Stimulated activated CD8-positive, alpha-beta memory T cell treated with anti-CD3 and anti-CD28 coated beads, Interleukin-4, amount 100 ng/mL, for 24 hours (primary cell): Measurements from ENCODE around the gene CREB5.
"Not testable (repeated sequence)": the region's sequence is repeated elsewhere in the genome, so short reads cannot be mapped to it uniquely, and the experiment has no call there.

Experiments
- DNase-seq: peaks from one replicate; pipeline ENCODE4 v3.0.0-alpha.2; 2020; ENCODE audit warnings: low read depth

The CREB5 gene

GRCh38 chr7:28784171-28784902, 372.0 kb downstream of the CREB5 start:
- no peak for DNase-seq

GRCh38 chr7:28785041-28785995, 373.0 kb downstream of the CREB5 start:
- no peak for DNase-seq

- DNase-seq, result not testable (repeated sequence)
Measured at GRCh38 chr7:28786156-28786555, 373.8 kb downstream of the CREB5 start.

- DNase-seq, result no peak
Measured at GRCh38 chr7:28787106-28787505, 374.8 kb downstream of the CREB5 start.

GRCh38 chr7:28790467-28790866, 378.1 kb downstream of the CREB5 start:
- no peak for DNase-seq

- DNase-seq, result no peak
Measured at GRCh38 chr7:28792858-28793257, 380.5 kb downstream of the CREB5 start.

- DNase-seq, result no peak
Measured at GRCh38 chr7:28793381-28794085, 381.2 kb downstream of the CREB5 start.

- DNase-seq, result no peak
Measured at GRCh38 chr7:28798274-28798673, 386.0 kb downstream of the CREB5 start.

- DNase-seq, result no peak
Measured at GRCh38 chr7:28799619-28800018, 387.3 kb downstream of the CREB5 start.

GRCh38 chr7:28800150-28800549, 387.8 kb downstream of the CREB5 start:
- DNase-seq, result no peak

- no peak for DNase-seq
Measured at GRCh38 chr7:28802450-28802849, 390.1 kb downstream of the CREB5 start.

- no peak for DNase-seq
Measured at GRCh38 chr7:28804157-28804556, 391.8 kb downstream of the CREB5 start.

GRCh38 chr7:28804990-28805389, 392.7 kb downstream of the CREB5 start:
- DNase-seq, result no peak

GRCh38 chr7:28806841-28807240, 394.5 kb downstream of the CREB5 start:
- DNase-seq, result no peak

- no peak for DNase-seq
Measured at GRCh38 chr7:28807396-28807994, 395.2 kb downstream of the CREB5 start.

GRCh38 chr7:28808796-28809533, 396.6 kb downstream of the CREB5 start:
- DNase-seq, result no peak

- DNase-seq, result no peak
Measured at GRCh38 chr7:28811008-28811407, 398.7 kb downstream of the CREB5 start.

GRCh38 chr7:28811701-28812430, 399.5 kb downstream of the CREB5 start:
- no peak for DNase-seq

GRCh38 chr7:28812616-28813015, 400.3 kb downstream of the CREB5 start:
- DNase-seq, result no peak

- DNase-seq, result no peak
Measured at GRCh38 chr7:28813243-28813962, 401.1 kb downstream of the CREB5 start.
